Measurements from ENCODE around the gene SPEG.

- TF ChIP-seq CTCF (conservative IDR thresholded peaks at IDR 0.05), result no peak
- TF ChIP-seq ZFX (IDR thresholded peaks at IDR 0.05), result no peak
Observed at GRCh38 chr2:219502618-219503017, 68.0 kb downstream of the SPEG start.

All from C4-2B (cell line).